NCI-H1436 treated with DMSO at 0.1 percent for 48 hours (cell line): ENCODE measurements around the gene GGA2.
"Not testable (repeated sequence)": the region's sequence is repeated elsewhere in the genome, so short reads cannot be mapped to it uniquely, and the experiment has no call there.

Experiments
- DNase-seq: peaks from one replicate; lab custom pipeline; 2025; lab: John Stamatoyannopoulos, UW

Gene GGA2

GRCh38 chr16:23510164-23510914, at the start of gene GGA2:
GGA2 (minus strand) TSS chr16:23510494; CDS start chr16:23510411, 83 bp downstream.
- no peak for DNase-seq

GRCh38 chr16:23557779-23558702, 47.7 kb upstream of the GGA2 start:
- no peak for DNase-seq

- DNase-seq = peak; percentile 88
Observed at GRCh38 chr16:23556881-23557778, 46.8 kb upstream of the GGA2 start, which contains the start of the genes EARS2 and UBFD1. EARS2 (minus strand) TSS chr16:23557350; CDS start chr16:23557343, 7 bp downstream. UBFD1 (plus strand) TSS chr16:23557727; CDS start chr16:23557743, 16 bp downstream.

GRCh38 chr16:23554536-23554935, 44.2 kb upstream of the GGA2 start:
- DNase-seq = no peak

DNA sequence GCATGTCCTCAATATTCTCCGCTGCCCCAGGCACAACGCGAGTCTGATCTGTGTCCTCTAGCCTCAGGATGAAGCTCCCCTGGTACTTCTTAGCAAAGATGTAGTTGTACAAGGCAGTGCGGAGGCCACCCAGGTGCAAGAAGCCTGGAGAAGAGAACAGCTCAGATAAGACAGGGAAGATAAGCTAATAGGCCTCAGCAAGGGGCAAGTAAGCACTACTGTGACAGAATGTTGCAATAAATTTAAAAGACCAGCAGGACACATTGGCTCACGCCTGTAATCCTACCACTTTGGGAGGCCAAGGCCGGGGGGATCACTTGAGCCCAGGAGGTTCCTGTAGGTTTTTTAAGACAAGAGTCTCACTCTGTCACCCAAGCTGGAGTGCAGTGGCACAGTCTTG, 41.9 kb upstream of the GGA2 start:
- DNase-seq = no peak

- DNase-seq = no peak
Observed at GRCh38 chr16:23549938-23550337, 39.6 kb upstream of the GGA2 start.

DNA sequence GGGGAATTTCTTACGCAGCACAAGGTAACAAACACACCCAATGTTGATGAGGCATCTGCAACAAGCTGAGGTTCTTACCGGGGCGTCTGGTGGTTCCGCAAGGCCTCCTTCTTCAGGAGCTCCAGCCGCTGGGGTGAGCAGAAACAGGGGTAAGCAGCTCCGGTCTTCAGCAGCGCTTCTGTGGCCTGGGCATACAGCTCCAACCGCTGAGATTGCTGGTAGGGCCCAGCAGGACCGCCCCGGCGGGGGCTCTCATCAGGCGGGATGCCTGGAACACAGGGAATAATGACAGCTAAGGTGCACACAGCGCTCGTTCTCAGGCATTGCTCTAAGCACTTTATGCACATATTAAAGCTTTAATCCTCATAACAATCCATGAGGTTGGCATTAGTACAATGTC, 34.1 kb upstream of the GGA2 start:
- no peak for DNase-seq

- DNase-seq = not testable (repeated sequence)
Observed at GRCh38 chr16:23540817-23541178, 30.5 kb upstream of the GGA2 start.

GRCh38 chr16:23539984-23540816, 29.9 kb upstream of the GGA2 start:
- DNase-seq = no peak

- no peak for DNase-seq
Observed at GRCh38 chr16:23538919-23539278, 28.6 kb upstream of the GGA2 start.

DNA sequence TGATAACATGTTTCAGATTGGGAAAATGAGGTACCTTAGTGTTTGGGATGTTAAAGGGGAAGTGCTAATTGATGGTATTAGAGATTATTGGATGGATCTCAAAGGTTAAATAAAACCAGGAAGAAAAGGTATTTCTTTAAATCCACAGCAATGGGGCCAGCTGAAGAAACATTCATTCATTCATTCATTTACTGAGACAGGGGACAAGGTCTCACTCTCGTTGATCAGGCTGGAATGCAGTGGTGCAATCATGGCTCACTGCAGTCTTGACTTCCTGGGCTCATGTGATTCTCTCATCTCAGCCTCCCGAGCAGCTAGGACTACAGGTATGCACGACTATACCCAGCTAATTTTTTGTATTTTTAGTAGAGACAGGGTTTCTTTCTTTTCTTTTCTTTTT, 27.1 kb upstream of the GGA2 start:
- DNase-seq = no peak

- DNase-seq = no peak
Observed at GRCh38 chr16:23535901-23536300, 25.6 kb upstream of the GGA2 start.

- DNase-seq = no peak
Observed at GRCh38 chr16:23534868-23535860, 24.9 kb upstream of the GGA2 start.

- DNase-seq = no peak
Observed at GRCh38 chr16:23532448-23532847, 22.2 kb upstream of the GGA2 start.

DNA sequence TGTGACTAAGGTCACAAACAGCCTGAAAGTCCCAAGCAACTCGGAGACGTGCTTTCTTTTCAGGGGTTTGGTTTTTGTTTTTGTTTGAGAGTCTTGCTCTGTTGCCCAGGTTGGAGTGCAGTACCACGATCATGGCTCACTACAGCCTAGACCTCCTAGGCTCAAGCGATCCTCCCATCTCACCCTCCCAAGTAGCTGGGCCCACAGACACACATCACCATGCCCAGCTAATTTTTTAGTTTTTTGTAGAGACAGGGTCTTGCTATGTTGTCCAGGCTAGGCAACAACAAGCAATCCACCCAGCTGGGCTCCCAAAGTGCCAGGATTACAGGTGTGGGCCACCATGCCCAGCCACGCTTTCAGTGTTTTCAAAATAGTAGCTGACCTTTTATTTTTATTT, 19.8 kb upstream of the GGA2 start:
- no peak for DNase-seq

GRCh38 chr16:23528644-23529310, 18.5 kb upstream of the GGA2 start:
- DNase-seq = no peak

GRCh38 chr16:23527961-23528643, 17.8 kb upstream of the GGA2 start:
- DNase-seq = no peak

DNA sequence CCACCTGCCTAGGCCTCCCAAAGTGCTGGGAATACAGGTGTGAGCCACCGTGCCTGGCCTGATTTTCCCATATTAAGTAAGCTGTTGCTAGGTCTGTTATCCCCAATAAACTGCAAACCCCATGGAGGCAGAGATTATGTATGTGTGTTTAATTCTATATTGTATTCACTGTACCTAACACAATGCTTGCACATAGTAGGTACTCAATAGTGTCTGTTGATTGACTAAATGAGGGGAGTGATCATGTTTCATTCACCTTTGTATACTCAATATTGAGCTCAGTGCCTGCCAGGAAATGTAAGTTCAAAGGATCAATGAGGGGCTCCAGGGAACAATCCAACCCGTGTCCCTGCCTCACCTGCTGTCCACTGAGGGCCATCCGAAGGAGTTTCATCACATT, 14.6 kb upstream of the GGA2 start:
- DNase-seq = no peak
